ENCODE results near the gene AKT3. TPM values are rescaled to one million over a fixed set of nuclear protein-coding genes. Genes with fewer than 3 reads are reported as not detected.

Gene AKT3
- total RNA-seq, 4 donors from 2014 or later, result 8.5 to 16.0 (median 15.2) TPM

GRCh38 chr1:243550276-243550675 lies 299.8 kb downstream of the AKT3 start:
- no peaks in the 10 kb centered on the region for H3K9me3 ChIP-seq
- no peak overlapping the region for H3K27ac ChIP-seq
- H3K36me3 ChIP-seq, result no peaks in the 10 kb centered on the region
- H3K4me3 ChIP-seq, result no peak overlapping the region
- no peaks in the 10 kb centered on the region for H3K4me1 ChIP-seq
- DNase-seq (no peak), ATAC-seq (no peak)
- in situ Hi-C loops (cut with MboI; ENCODE audit: low sequenced_read_pairs in 4 of 4) (no loop called here), intact Hi-C loops (cut with DNase I; ENCODE audit: low total_unique reads) (no loop called here)
- TF ChIP-seq POLR2A (IDR thresholded peaks at IDR 0.05), result no peak
- TF ChIP-seq CTCF (IDR thresholded peaks at IDR 0.05 in 4 of 5, conservative IDR thresholded peaks at IDR 0.05 in 1 of 5), result no peak
- H3K27me3 ChIP-seq, result no peaks in the 10 kb centered on the region

- ATAC-seq, result no peak
- in situ Hi-C loops (cut with MboI; ENCODE audit: low sequenced_read_pairs in 4 of 4), result no loop called here
- no peak for TF ChIP-seq POLR2A (IDR thresholded peaks at IDR 0.05)
- no peak for TF ChIP-seq CTCF (IDR thresholded peaks at IDR 0.05 in 4 of 5, conservative IDR thresholded peaks at IDR 0.05 in 1 of 5)
Observed at GRCh38 chr1:243549791-243550190, 300.3 kb downstream of the AKT3 start.

GRCh38 chr1:243549108-243549507 lies 300.9 kb downstream of the AKT3 start:
- intact Hi-C loops (cut with DNase I; ENCODE audit: low total_unique reads), result no loop called here
- Histone ChIP-seq H3K4me3 (no peak overlapping the region), H3K4me1 (no peaks in the 10 kb centered on the region), H3K9me3 (no peaks in the 10 kb centered on the region), H3K27me3 (no peaks in the 10 kb centered on the region), H3K36me3 (peaks cover 0 to 9% of the 10 kb centered on the region in 2 donors), H3K27ac (no peak overlapping the region)
- no peak for DNase-seq
- in situ Hi-C loops (cut with MboI; ENCODE audit: low sequenced_read_pairs in 4 of 4), result no loop called here
- ATAC-seq, result no peak
- TF ChIP-seq POLR2A (IDR thresholded peaks at IDR 0.05) (no peak), CTCF (IDR thresholded peaks at IDR 0.05 in 4 of 5, conservative IDR thresholded peaks at IDR 0.05 in 1 of 5) (no peak)

More at GRCh38 chr1:243549791-243550190, 300.3 kb downstream of the AKT3 start:
- H3K4me3 ChIP-seq, result no peak overlapping the region
- H3K27ac ChIP-seq, result no peak overlapping the region
- H3K36me3 ChIP-seq, result peaks cover 0 to 3% of the 10 kb centered on the region in 2 donors
- intact Hi-C loops (cut with DNase I; ENCODE audit: low total_unique reads), result no loop called here
- no peaks in the 10 kb centered on the region for H3K27me3 ChIP-seq
- H3K4me1 ChIP-seq, result no peaks in the 10 kb centered on the region
- no peak for DNase-seq
- no peaks in the 10 kb centered on the region for H3K9me3 ChIP-seq

- ATAC-seq (no peak), DNase-seq (no peak)
- intact Hi-C loops (cut with DNase I; ENCODE audit: low total_unique reads) (no loop called here), in situ Hi-C loops (cut with MboI; ENCODE audit: low sequenced_read_pairs in 4 of 4) (no loop called here)
- TF ChIP-seq POLR2A (IDR thresholded peaks at IDR 0.05), result no peak
- no peak for TF ChIP-seq CTCF (IDR thresholded peaks at IDR 0.05 in 4 of 5, conservative IDR thresholded peaks at IDR 0.05 in 1 of 5)
- Histone ChIP-seq H3K27me3 (no peaks in the 10 kb centered on the region), H3K36me3 (peaks cover 0 to 9% of the 10 kb centered on the region in 2 donors), H3K4me3 (no peak overlapping the region), H3K27ac (no peak overlapping the region), H3K9me3 (no peaks in the 10 kb centered on the region), H3K4me1 (no peaks in the 10 kb centered on the region)
Observed at GRCh38 chr1:243548516-243548915, 301.5 kb downstream of the AKT3 start.

GRCh38 chr1:243547891-243548290 lies 302.2 kb downstream of the AKT3 start:
- H3K36me3 ChIP-seq, result peaks cover 0 to 9% of the 10 kb centered on the region in 2 donors
- intact Hi-C loops (cut with DNase I; ENCODE audit: low total_unique reads), result no loop called here
- in situ Hi-C loops (cut with MboI; ENCODE audit: low sequenced_read_pairs in 4 of 4), result no loop called here

More at GRCh38 chr1:243547891-243548290, 302.2 kb downstream of the AKT3 start:
- H3K4me1 ChIP-seq, result no peaks in the 10 kb centered on the region
- H3K27me3 ChIP-seq, result no peaks in the 10 kb centered on the region
- TF ChIP-seq CTCF (IDR thresholded peaks at IDR 0.05 in 4 of 5, conservative IDR thresholded peaks at IDR 0.05 in 1 of 5), result no peak
- no peak for TF ChIP-seq POLR2A (IDR thresholded peaks at IDR 0.05)
- DNase-seq, result no peak
- H3K27ac ChIP-seq, result no peak overlapping the region
- no peaks in the 10 kb centered on the region for H3K9me3 ChIP-seq
- H3K4me3 ChIP-seq, result no peak overlapping the region
- no peak for ATAC-seq

Data from gastrocnemius medialis (tissue), 4 donors.